NCI-H2081 (cell line): ENCODE measurements around the gene RYR3.
A peak's percentile ranks its signal among the peaks of the same experiment; 100 is the strongest.

ENCODE experiments used
- DNase-seq, 2 experiments: peaks; one replicate each; lab custom pipeline; 2025; lab: John Stamatoyannopoulos, UW

The RYR3 gene

GRCh38 chr15:33882921-33883320 is 572.2 kb downstream of the RYR3 start:
- DNase-seq = no peak

DNA sequence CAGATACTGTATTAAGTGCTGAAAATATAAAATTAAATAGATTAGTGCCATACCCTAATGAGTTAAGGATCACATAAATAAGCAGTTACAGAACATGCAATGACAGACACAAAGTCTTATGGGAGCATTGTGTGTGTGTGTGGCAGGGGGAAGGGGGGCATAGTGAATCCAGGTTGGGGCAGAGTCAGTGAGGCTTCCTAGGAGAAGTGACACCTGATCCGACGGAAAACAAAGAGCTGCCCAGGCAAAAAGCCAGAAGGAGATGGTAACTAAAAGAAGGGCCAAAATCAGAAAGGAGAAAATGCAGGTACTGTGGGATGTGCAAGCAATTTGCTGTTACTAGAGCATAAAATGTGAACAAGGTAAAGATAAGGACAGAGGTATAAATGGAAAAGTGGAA is 577.4 kb downstream of the RYR3 start:
- DNase-seq = peak; percentile 16 to 22

- no peak for DNase-seq
Measured at GRCh38 chr15:33894193-33894592, 583.4 kb downstream of the RYR3 start.

GRCh38 chr15:33902043-33902442 is 591.3 kb downstream of the RYR3 start:
- DNase-seq = no peak

GRCh38 chr15:33903661-33904060 is 592.9 kb downstream of the RYR3 start:
- no peak for DNase-seq

- no peak for DNase-seq
Measured at GRCh38 chr15:33907326-33907725, 596.6 kb downstream of the RYR3 start.

- DNase-seq = no peak
Measured at GRCh38 chr15:33908406-33908805, 597.6 kb downstream of the RYR3 start.

GRCh38 chr15:33910741-33911140 is 600.0 kb downstream of the RYR3 start:
- DNase-seq = no peak

DNA sequence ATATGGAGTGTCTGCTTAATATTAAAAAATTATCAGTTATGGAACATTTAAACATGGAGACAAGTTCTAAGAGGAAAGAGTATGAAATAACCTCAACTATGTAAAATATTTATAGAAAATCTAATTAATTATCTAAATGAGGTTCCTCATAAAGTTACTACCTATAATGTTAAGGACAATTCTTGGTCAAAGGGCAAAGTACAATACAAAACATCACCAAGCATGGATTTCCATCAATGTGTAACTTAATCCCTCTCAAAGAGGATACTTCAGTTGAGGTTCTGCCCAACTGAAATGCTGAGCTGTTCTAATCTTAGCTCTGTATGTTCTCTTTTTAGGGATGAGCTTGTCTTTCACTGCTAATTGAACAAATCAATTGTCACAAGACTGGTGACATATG is 601.6 kb downstream of the RYR3 start:
- no peak for DNase-seq

GRCh38 chr15:33913459-33913858 is 602.7 kb downstream of the RYR3 start:
- no peak for DNase-seq
